Measurements from ENCODE around the gene CDH23.

DNA sequence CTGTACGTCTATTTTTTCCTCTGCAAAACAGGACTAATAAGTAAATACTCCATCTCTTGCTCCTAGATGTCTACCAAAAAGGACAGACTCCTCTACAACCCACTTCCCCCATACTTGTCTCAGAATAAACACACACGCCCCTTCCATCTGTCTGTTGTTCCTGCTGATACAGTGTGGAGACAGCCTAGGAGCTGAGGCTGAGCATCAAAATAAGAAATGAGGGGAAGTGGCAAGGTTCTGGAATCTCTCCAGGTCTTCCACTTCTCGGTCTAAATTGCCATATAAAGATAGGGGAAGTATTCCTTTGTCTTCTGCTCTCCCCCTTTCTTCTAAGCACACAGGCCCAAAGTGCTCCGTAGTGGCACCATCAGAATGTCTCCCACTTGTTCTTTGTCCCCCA, 407.4 kb downstream of the CDH23 start:
- no peak for TF ChIP-seq EZH2phosphoT487 (IDR thresholded peaks at IDR 0.05; ENCODE audit: insufficient read depth, low read depth)
- TF ChIP-seq EZH2 (IDR thresholded peaks at IDR 0.05; ENCODE audit: insufficient read depth, poor library complexity, severe bottlenecking) = no peak

Data from GM23248 (cell line).